GM21576 (cell line): ENCODE measurements around the gene ERBIN.
A peak's percentile ranks its signal among the peaks of the same experiment; 100 is the strongest.
"Not testable (repeated sequence)": the region's sequence is repeated elsewhere in the genome, so short reads cannot be mapped to it uniquely, and the experiment has no call there.

Experiments
- ATAC-seq: cut with Tn5 transposase; IDR thresholded peaks from one replicate; pipeline ENCODE4 v1.9.1; 2021; ENCODE audit warnings: mild to moderate bottlenecking, moderate library complexity; ENCODE audit not compliant: unreplicated experiment

Gene ERBIN

DNA sequence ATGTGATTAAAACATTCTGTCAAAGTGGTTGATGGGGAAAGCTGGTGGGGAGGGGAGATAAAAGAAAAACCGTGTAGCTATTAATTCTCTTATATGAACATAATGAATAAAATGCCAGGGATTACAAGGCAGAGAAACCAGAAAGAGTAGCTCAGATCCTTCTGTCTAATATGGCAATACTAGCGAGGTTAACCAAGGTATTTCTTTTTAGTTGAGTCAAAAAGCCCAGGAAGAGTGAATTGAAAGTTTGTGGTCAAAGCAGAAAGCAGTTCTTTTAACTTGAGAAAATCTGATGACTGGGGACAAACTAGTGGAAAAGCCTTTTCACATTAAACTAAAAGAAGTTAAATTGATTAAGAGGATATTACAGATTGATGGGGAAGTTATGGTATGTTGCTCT lies 76.0 kb downstream of the ERBIN start:
- peak; percentile 46 for ATAC-seq

DNA sequence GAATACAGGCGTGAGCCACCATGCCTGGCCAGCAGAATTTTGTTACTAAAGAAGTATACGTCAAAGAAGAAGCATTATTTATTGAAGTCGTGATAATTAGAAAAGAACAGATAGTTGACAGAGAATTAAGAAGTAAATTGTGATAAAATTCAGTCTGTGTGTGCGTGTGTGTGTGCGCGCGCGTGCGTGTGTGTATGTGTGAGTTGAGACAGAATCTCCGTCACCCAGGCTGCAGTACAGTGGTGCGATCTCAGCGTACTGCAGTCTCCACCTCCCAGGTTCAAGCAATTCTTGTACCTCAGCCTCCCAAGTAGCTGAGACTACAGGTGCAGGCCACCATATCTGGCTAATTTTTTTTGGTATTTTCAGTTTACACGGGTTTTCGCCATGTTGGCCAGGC lies 77.8 kb downstream of the ERBIN start:
- no peak for ATAC-seq

DNA sequence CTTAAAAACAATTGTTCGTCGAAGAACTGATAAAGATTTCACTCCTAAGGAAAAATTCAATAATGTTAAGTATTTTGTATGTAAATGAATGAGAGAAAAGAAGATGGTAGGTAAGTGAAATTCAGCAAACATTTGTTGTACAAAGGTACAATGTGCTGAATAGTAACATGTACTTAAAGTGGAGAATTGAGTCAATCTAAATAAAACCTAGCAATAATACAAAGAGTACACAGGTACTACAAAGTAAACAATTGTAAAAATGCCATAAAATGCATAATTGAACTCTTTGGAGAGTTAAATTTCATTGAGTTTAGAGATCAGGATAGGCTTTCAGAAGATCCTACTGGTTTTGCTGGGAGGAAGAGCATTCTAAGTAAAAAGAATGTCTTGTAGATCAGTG lies 82.9 kb downstream of the ERBIN start:
- no peak for ATAC-seq

DNA sequence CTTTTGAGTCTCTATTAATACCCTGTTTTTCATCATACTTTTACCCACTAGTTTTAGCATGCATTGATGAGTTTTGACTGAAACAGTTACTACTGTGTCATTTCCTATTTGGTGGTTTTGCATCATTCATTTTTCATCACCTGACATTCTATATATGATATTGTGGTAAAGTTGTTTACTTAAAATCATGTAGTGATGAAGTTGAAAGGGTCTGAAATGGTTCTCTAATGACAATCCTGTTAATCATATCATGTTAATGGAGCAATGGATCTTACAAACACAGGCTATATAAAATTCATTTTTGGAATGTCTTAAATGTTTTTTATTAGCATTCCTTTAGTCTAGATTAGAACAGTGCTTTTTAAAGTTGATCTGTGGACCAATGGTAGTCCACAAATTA lies 84.1 kb downstream of the ERBIN start:
- ATAC-seq: no peak

DNA sequence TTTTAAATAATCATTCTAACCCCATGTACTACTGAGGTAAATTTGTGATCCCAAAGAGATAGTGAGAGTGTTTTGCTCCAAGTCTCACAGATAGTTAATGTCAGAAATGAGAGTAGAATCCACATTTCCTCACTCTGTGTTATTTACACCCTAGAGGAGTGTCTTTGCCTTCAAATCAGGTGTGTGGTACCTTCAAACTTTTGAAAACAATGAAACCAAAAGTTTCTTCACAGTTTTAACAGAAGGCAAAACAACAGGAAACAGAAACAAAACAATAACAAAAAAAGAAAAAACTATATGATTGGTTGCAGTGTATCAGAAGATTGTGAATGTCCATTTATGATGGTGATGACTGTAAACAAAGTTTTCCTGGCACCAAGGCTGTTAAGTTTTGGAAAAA lies 85.9 kb downstream of the ERBIN start:
- peak; percentile 65 for ATAC-seq

DNA sequence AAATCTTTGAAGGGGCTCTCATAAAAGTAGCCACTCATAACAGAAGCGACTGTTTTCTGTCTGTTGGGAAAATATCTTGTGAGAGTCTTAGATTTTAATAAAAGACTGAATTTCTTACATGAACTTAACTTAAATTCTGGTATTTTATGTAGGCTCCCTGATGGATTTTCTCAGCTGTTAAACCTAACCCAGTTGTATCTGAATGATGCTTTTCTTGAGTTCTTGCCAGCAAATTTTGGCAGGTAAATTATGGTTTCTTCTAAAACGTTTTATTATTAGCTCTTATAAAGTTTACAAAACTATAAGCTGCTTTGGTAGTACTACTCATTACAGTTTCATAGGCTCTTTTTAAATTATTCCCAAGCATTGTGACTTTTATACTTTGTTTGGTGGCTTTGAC lies 87.0 kb downstream of the ERBIN start:
- no peak for ATAC-seq

DNA sequence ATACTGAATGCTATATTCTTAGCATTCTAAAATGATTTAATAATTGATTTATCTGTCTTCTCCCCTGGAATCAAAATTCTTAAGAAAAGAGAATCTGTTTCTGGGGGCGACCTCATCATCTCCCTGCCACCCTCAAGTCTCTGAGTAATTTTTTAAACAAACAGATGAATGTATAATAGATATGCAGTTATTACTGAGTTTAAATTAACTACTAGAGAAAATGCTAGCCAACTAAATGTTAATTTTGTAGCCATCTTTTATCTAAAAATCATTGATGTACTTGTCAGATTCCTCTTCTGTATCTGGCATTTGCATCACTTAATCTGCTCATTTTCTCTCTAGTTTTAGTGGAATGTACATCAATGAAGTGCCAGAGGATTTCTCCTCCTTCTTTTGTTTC lies 87.5 kb downstream of the ERBIN start:
- ATAC-seq: no peak

DNA sequence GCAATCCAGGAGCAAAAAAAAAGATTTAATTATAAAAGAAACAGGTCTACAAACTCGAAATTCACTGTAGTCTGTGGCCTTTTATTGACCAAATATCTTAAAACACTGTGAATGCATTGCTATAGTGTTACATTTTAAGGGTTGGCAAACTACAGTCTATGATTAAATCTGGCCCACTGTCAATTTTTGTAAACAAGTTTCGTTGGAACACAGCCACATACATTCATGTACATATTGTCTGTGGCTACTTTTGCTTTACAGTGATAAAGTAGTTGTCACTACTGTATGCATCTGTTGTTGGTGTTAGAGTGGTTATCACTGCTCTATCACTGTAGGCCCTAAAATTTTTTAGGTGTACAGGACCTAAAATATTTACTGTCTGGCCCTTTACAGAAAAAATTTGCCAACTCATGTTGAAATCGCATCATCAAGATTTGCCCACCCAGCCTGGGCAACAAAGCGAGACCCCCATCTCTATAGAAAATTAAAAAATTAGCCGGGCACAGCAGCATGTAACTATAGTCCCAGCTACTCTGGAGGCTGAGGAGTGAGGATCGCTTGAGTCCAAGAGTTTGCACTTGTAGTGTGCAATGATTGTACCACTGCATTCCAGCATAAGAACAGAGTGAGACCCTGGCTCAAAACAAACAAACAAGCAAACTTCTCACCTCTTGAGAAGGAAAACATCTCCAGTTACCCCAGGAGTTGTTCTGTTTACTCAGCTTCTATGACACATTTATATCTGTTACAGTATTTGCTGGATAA lies 89.0 kb downstream of the ERBIN start:
- ATAC-seq: no peak

DNA sequence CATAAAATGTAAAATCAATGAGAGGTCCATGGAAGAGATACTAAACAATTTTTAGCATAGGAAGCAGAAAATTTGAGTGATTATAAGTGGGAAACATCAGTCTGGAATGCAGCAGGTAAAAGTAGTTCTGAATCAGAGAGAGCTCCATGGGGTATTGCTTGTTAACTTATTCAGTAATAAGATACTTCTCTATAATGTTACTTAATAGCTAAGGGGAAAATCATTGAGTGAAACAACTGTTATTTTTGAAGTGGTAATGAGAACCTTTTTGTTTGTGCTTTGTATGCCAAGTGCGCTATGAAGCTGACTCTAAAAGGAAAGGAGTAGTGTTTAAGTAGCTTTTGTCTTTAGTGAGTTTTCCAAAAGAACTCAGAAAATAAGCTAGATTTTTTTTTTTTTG lies 95.2 kb downstream of the ERBIN start:
- ATAC-seq: no peak

DNA sequence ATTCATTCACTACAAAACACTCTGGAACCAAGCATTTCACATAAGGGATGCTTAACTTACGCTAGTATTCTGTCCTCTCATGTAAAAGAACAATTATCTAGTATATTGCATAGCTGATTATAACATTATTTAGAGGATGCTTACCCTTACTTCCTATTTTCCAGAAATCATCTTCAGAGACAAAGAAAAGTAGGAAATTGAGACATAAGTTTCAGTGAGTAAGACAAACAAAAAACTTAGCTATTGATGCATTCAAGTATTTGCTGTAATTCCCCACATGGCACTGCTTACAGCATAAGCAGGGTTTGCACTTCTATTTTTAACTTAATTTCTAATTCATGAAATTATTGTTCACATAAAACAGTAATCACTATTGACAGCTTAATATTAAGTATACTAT lies 112.9 kb downstream of the ERBIN start:
- no peak for ATAC-seq

DNA sequence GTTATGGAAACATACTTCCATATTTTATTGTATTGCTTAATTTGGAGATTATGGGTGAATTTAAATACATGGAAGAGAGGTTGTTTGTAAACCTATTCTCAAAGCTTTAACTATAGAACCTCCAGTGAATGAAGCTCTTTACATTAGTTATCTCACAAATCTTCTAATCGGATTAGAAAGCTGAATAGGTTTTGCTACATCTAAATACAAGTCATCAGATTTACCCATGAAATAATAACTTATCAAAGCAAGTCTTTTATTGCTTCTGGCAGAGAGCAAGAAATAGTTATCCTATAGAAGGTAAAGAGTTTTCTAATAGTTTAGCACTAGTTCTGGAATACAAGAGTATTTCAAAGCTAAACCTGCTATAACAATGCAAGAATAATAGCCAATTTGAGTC lies 113.3 kb downstream of the ERBIN start:
- ATAC-seq: no peak

DNA sequence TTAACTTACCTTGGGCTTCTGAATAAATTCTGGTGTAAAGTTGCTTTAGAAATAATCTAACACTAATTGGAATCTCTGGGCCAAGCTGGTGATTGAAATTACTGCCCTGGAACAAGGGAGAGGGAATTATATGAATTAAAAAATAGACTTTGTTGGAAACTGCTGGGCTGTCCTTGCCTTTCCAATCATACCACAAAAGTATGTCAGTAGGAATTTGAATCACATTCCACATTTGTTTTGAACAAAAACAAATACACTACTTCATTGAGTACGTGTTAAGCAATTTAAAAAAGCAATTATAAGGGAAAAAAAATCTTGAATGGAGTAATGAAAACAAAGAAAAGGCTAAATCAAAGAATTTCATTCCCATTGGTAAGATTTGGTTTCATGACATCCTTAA lies 115.3 kb downstream of the ERBIN start:
- no peak for ATAC-seq

DNA sequence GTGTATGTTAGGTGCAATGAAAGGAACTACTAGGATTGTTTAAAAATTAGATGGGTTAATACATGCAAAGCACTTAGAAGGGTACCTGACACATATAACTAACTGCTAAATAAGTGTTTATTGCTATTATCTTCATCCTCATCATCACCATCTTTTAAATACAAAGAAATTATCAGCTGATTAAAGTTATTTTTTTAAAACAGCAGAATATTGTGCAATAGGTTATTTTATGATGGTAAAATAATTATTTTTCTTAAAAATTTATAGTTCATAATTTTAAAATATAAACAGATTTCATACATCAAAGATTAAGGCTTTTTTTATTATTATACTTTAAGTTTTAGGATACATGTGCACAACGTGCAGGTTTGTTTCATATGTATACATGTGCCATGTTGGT lies 130.9 kb downstream of the ERBIN start:
- no peak for ATAC-seq

DNA sequence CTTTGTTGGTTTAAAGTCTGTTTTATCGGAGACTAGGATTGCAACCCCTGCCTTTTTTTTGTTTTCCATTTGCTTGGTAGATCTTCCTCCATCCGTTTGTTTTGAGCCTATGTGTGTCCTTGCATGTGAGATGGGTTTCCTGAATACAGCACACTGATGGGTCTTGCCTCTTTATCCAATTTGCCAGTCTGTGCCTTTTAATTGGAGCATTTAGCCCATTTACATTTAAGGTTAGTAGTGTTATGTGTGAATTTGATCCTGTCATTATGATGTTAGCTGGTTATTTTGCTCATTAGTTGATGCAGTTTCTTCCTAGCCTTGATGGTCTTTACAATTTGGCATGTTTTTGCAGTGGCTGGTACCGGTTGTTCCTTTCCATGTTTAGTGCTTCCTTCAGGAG lies 134.9 kb downstream of the ERBIN start:
- ATAC-seq: not testable (repeated sequence)

DNA sequence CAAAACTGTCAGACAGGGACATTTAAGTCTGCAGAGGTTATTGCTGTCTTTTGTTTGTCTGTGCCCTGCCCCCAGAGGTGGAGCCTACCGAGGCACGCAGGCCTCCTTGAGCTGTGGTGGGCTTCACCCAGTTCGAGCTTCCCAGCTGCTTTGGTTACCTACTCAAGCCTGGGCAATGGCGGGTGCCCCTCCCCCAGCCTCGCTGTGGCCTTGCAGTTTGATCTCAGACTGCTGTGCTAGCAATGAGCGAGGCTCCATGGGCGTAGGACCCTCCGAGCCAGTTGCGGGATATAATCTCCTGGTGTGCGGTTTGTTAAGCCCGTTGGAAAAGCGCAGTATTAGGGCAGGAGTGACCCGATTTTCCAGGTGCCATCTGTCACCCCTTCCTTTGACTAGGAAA lies 136.7 kb downstream of the ERBIN start:
- not testable (repeated sequence) for ATAC-seq

DNA sequence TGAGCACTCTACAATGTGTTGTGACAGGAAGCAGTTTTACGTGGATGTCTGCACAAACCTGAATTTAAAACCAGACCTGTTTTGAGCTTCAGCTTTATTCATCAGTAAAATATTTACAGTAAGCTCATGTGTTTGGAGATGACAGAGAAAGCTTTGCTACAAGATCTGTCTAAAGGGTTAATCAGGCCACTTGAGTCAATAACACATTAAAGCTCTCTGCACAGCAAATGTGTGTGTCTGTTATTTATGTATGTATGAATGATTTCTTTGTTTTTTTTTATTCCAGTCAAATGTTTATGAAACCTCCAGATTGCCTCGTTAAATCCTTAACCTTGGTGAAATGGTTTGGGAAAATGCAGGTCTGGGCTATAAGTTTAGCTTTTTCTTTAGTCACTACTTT lies 140.5 kb downstream of the ERBIN start:
- no peak for ATAC-seq

DNA sequence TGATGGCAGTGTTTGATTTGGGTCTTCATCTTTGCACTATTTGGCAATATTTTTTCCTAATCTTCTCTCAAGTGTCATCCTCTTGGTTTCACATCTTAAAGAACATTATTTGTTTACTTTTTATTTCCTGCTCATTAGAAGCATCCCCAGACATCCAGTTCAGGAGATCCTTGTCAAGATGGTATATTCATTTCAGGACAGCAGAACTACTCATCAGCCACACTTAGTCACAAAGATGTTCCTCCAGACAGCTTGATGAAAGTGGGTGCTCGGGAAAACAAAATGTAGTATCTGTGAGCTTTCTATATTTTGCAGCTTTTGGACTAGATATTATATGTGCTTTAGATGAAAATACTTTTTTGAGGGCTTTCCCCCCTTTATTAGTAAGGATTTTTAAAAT lies 145.7 kb downstream of the ERBIN start:
- no peak for ATAC-seq

DNA sequence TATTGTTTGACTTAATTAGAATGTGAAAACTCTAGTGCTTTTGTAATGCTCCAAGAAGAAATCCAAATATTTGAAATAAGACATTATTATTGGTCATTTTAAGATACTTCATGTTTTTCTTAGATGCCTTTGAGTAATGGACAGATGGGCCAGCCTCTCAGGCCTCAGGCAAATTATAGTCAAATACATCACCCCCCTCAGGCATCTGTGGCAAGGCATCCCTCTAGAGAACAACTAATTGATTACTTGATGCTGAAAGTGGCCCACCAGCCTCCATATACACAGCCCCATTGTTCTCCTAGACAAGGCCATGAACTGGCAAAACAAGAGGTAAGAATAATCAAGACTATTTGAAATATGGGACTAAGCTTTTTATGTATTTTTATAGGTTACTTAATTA lies 148.5 kb downstream of the ERBIN start:
- ATAC-seq: no peak

DNA sequence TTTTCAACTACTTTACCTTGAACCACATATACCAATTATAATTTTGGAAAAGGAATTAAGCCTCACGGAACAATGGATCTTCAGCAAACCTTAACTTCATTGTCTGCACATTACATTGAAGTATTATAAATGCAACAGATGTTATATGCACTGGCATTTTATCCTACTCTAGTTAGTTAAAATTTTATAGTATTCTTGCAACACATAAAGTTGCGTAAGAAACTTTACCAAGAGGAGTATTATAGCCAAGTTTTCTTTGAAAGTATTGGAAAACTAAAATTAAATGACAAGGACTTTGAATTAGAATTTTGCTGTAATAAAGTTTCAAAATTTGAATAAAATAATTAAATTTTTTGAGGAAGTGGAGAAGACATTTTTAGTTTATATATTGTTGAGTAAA lies 154.3 kb downstream of the ERBIN start:
- no peak for ATAC-seq

DNA sequence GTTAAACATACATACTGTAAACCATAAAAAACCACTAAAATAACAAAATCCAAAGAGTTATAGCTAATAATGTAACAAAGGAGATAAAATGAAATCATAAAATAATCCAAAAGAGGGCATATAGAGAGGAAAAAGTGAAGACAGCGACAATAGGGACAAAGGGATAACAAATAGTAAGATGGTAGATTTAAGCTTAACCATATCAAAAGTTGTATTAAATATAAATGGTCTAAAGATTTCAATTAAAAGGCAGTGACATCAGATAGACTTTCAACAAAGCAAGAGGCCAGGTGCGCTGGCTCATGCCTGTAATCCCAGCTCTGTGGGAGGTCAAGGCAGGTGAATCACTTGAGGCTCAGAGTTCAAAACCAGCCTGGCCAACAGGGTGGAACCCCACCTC lies 163.0 kb downstream of the ERBIN start:
- no peak for ATAC-seq

DNA sequence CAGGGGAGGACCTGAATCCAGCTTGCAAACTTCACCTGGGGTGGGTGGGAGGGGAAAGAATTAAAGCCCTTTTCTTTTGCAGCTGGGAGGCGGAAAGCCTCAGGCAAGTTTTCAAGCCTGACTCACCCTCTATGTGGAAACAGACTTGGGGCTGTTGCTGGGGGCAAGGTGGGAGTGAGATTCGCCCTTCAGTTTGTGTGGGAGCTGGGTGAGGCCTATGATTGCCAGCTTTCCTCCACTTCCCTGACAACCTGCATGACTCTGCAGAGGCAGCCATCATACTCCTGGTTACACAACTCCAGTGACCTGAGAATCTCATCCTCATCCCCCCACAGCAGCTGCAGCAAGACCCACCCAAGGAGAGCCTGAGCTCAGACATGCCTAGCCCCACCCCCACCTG lies 174.5 kb downstream of the ERBIN start:
- ATAC-seq: no peak

DNA sequence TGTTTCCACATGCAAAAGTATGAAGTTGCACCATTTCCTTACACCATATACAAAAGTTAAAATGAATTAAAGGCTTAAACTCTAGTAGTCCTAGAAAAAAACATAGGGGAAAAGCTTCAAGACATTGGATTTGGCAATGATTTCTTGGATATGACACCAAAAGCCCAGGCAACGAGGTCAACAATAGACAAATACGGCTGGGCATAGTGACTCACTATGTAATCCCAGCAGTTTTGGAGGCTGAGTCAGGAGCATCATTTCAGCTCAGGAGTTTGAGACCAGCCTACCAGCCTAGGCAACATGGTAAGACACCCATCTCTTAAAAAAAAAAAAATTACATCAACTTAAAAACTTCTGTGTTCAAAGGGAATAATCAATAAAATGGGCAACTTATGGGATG lies 186.8 kb downstream of the ERBIN start:
- no peak for ATAC-seq

DNA sequence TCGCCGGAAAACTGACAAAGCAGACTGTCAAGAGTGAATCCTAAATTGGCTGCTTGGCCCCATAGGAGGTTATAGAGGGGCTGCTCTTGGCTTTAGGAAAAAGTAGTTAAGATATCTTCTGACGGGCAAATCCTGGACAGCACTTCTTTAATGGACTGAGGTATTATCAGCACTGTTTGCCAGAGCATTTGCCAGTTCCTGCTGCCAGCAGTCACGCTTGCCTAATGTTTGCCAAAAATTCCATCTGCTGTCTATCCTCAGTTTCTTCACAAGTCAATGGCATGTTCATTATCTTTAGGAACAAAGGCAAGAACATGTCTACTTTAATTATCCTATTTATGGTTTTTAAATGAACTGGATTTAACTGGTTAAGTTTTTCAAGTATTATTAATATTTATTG lies 191.9 kb downstream of the ERBIN start:
- no peak for ATAC-seq
